GM18498 (cell line): Measurements from ENCODE around the gene TBC1D23.
A peak's percentile ranks its signal among the peaks of the same experiment; 100 is the strongest.
"Not testable (repeated sequence)": the region's sequence is repeated elsewhere in the genome, so short reads cannot be mapped to it uniquely, and the experiment has no call there.

Source experiments
- ATAC-seq: cut with Tn5 transposase; IDR thresholded peaks from one replicate; pipeline ENCODE4 v1.9.1; 2021; ENCODE audit warnings: mild to moderate bottlenecking, moderate library complexity; ENCODE audit not compliant: unreplicated experiment

TBC1D23 gene

DNA sequence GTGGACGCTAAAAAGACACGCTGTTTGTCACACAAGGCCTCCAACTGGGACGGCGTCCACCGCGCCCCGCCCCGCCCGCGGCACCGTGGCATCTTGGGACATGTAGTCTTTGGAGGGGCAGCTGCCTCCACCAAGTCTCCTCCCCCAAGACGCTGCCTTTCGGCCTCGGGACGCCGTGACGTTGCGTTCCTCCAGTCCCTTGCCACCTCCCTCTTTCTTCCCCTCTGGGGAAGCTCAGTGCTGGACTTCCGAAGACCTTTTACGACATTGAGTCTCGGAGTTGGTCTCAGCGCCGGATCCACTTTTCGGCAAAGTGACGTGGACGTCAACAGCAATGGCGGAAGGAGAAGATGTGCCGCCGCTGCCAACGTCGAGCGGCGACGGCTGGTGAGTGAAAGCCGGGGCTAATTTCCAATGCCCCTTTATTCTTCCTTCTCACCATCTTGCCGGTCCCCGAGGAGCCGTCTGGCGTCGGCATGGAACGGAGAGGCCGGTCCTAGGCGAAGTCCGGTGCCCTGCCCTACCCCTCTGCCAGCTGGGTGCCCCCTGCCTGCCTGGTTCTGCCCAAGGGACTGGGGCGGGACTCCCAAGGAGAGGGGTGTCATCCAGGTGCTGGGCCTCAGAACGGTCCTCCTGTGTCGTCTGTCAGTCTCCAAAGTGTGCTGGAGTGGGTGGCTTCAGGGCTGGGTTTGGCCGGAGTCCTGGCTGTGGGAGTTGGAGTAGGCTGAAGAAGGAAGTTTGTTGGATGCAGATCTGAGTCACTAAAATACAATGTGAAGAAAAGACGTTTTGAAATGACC, at the start of gene TBC1D23:
TBC1D23 (plus strand) TSS at position 308 of the 800 bp plus-strand sequence; CDS start at position 335, 27 bp downstream.
- ATAC-seq = peak; percentile 100

DNA sequence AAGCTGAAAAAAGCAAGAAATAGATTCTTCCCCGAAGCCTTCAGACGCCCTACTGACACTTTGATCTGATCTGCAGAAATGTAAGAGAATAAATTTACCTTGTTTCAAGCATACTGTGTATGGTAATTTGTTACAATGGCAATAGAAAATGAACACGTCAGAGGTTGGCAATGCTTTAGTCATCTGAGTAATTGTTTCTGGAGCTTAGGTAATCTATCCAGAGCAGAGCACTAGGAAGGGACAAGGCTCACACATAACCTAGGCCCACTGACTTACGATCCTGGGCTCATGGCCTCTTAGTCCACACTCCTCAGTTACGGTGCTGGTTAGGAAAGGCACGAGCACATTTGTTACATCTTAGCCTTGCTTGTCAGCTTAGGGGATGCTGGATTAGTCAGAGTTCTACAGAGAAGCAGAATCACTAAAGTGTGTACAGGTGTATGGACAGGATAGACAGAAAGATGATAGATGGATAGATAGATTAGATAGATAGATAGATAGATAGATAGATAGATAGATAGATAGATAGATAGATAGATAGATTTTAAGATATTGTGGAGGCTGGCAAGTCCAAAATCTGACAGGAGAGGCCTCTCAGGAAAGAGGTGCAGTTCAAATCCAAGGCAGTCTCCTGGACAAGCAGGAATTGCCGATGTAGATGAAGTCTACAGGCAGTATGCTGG, 46.8 kb upstream of the TBC1D23 start:
- ATAC-seq = no peak

DNA sequence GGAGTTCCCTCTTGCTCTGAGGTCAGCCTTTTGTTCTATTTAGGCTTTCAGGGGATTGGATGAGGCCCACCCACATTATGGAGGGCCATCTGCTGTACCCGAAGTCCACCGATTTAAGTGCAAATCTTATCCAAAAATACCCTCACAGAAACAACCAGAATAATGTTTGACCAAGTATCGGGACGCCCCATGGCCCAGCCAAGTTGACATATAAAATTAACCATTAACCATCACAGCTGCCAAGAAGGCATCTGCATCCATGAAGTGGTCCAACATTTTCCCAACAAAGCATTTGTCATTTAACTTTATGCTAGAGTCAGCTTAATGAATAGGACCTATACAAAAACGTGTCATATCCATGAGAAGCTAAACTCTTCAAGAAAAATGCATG, 46.2 kb upstream of the TBC1D23 start:
- no peak for ATAC-seq

DNA sequence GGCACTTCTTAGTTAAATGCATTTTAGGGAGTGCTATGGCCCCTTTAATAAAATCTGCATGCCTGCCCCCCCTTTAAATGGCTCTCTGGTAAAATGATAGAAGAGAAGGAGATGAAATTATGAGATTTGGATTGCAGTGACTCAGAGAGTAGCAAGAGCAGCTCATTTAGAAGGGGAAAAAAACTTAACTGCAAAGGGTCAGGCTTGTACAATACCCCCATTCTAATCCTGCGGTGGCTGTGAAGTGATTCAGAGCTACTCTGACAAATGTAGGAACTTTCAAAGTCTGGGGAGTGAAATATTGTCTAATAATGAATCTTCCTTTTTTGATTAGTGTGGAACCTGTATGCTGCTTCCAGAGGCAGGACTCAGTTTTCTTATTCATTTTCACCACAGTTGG, 44.1 kb upstream of the TBC1D23 start:
- ATAC-seq = no peak

DNA sequence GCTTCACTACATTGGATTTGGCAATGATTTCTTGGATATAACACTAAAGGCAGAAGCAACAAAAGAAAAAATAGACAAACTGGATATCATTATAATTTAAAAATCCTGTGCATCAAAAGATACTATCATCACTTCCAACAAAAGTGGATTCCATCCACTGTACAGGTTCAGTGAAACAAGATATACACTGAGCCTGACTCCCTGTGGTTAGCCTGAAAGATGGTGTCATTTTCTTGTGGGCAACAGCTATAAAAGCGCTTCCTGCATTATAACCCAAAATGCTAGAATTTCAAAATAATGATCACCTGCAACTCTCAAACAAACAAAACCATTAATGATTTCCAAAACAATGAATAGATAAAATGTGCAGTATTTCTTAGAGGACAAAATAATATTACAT, 39.6 kb upstream of the TBC1D23 start:
- ATAC-seq = no peak

DNA sequence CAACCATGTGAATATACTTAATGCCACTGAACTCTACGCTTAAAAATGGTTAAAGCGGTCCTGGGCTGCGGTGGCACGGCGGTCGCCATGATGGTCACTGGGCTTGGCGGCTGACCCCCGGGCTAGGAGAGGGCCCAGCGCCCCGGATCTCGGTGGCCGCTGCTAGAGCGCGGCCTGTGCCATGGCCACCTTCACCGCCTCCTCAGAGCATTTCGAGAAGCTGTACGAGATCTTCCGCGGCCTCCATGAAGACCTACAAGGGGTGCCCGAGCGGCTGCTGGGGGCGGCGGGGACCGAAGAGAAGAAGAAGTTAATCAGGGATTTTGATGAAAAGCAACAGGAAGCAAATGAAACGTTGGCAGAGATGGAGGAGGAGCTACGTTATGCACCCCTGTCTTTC, 35.6 kb upstream of the TBC1D23 start:
- no peak for ATAC-seq

DNA sequence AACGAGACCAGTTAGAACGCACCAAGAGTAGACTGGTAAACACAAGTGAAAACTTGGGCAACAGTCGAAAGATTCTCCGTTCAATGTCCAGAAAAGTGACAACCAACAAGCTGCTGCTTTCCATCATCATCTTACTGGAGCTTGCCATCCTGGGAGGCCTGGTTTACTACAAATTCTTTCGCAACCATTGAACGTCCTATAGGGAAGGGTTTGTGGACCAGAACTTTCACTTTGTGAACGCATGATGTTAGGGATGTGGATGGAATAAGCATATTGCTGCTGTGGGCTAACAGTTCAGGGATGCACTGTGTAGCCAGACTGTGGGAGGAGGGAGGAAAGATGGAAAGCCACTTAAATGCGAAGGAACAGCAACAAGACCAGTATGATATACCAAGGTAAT, 34.9 kb upstream of the TBC1D23 start:
- ATAC-seq = no peak

DNA sequence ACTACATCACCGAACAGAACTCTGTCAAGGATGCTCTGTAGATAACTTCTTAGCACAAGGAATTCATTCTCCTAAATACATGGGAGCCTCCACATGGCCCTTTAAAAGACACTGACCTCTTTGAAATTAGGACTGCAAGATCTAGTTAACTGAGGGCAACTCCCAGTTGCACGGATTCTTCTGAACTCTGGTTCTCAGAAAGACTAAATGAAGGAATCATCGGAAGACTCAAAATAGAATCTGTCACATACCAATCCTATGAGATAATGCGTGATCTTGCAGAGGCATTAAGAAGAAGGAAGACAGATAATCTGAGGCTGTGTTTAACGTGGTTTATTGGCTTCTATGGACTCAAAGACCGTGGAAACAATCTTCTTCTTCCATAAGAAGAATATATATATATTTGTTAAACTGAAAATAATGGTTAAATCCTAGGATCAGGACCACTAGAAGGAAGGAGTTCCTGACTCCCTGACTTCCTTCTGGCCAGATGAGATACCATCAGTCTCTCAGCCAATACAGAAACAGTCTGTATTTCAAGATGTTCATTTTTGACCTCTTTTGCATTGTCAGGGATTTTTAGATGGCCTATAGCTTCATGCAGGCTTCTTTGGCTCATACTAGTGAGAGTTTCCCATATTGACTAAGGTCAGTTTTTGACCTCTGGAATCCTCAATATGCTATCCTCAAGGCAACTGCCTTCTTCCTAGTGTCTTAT, 33.9 kb upstream of the TBC1D23 start:
- ATAC-seq = no peak

DNA sequence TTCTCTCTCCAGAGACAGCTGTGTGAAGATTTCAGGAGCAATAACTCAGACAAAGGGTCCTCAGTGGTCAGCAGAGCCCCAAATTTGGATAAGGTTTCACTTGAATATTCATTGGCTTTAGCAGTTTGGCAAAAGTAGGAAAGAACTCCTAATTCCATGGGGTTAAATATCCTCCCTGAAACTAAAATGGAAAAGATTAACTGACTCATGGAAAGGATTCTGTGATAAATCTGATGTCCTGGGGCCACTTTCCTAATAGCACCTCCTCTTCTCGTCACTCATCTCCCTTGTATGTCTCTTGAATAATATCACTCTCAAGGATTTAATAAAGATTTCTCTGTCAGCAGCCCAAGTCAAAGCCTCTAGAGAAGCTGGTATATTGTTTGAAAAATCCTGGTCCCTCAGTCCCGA, 33.3 kb upstream of the TBC1D23 start:
- ATAC-seq = no peak

DNA sequence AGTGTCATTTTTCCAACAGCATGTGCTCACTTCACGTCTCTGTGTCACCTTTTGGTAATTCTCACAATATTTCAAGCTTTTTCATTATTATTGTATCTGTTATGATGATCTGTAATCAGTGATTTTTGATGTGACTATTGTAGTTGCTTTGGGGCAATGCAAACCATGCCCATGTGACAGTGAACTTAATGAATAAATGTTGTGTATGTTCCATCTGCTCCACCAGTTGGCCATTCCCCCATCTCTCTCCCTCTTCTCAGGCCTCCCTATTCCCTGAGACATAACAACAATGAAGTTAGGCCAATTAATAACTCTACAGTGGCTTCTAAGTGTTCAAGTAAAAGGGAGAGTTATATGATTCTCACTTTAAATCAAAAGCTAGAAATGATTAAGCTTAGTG, 32.5 kb upstream of the TBC1D23 start:
- ATAC-seq = no peak

DNA sequence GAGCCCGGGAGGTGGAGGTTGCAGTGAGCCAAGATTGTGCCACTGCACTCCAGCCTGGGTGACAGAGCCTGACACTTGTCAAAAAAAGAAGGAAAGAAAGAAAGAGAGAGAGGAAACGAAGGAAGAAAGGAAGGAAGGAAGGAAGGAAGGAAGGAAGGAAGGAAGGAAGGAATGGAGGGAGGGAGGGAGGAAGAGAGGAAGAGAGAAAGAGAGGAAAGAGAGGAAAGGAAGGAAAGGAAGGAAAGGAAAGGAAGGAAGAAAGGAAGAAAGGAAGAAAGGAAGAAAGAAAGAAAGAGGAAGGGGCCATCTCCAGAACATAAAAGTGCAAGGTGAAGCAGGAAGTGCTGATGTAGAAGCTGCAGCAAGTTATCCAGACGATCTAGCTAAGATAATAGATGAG, 31.6 kb upstream of the TBC1D23 start:
- ATAC-seq = not testable (repeated sequence)

DNA sequence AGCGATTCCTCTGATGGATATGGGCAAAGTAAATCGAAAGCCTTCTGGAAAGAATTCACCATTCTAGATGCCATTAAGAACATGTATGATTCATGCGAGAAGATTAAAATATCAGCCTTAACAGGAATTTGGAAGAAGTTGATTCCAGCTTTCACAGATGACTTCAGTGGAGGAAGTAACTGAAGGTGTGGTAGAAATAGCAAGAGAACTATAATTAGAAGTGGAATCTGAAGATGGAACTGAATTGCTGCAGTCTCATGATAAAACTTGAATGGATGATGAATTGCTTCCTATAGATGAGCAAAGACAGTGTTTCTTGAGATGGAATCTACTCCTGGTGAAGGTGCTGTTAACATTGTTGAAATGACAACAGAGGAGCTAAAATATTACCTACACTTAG, 30.1 kb upstream of the TBC1D23 start:
- ATAC-seq = no peak

DNA sequence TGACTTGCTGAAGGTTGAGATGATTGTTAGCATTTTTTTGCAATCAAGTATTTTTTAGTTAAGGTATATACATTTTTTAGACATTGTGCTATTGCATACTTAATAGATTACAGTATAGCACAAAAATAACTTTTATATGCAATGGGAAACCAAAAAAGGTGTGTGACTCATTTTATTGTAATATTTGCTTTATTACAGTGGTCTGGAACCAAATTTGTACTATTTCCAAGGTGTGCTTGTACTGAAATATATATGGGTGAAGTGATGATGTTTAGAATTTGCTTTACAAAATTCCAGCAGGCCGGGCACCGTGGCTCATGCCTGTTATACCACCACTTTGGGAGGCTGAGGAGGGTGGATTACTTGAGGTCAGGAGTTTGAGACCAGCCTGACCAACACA, 29.1 kb upstream of the TBC1D23 start:
- ATAC-seq = no peak

DNA sequence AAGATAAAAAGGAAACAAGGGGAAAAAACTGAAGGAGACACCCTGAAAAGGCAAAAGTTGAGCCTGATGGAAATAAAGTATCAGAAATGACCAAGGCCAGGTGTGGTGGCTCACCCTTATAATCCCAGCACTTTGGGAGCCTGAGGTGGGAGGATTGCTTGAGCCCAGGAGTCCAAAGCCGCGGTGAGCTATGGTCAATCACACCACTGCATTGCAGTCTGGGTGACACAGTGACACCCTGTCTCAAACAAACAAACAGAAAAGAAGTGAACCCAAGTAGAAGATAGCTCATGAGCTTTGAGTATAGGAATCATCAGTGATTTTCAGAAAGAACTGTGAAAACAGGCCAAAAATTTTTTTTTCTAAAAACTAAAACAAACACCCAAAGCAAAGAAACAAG, 26.4 kb upstream of the TBC1D23 start:
- ATAC-seq = no peak

DNA sequence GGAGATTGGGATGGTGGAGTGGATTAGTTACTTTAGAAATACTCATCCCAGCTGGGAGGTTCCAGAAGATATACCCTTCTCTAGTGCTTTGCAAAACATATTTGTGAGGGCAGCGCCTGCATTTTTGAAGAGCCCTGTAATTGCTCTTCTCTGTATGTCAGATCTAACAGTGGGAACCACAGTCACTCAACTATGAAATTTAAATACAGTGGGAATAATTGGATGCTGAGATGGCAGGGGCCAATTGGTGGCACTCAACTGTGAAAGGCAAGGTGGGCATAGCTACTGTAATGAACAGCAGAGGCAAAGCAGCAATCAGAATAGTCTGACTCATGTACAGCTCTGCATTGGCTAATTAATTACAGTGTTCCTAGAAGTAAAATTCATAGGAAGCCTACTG, 22.2 kb upstream of the TBC1D23 start:
- no peak for ATAC-seq

DNA sequence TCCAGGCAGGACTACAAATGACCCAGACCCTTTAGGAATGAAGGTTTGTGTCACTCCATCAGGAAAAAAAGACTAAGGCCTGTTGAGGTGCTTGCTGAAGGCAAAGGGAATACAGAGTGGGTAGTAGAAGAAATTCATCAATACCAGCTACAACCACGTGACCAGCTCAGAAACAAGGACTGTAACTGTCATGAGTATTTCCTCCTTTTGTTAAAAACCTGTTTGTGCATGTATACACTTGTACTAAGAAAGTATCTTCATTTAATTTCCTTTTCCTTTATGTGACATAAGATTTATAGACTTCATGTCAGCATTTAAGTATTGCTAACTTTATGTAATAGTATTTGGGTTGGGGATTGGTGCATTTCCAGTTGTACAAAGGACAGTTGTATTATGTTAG, 18.3 kb upstream of the TBC1D23 start:
- ATAC-seq = not testable (repeated sequence)

DNA sequence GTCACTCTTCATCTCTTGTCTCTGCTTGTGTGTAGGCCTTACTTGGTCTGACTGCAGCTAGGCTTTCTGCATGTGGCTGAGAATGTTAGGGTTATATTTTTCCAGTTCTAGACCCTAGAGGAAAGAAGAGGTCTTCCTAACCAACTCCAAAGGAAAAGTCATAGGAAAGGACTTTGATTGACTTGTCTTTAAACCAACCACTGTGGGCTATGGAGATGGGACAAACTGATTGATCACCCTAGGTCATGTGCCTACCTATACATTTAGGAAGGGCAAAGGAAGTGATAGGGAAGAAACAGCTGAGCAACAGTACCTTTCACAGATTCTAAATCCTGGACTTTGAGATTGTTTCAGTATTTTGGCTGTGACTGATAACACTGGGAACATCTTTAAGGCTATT, 16.5 kb upstream of the TBC1D23 start:
- ATAC-seq = no peak

DNA sequence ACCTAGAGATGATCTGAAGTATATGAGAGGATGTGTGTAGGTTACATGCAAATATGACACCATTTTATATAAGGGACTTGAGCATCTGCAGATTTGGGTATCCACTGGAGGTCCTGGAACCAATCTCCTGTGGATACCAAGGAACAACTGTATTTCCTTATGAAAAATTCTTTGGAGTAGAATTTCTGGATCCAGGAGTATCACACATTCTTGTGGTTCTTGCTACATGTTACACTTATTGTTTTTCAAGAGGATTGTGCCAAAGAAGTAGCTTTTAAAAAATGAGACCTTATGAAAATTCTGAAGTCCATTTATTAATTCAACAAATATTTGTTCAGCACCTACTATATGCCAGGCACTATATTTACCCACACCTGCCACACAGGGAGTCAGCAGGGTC, 15.7 kb upstream of the TBC1D23 start:
- ATAC-seq = no peak

DNA sequence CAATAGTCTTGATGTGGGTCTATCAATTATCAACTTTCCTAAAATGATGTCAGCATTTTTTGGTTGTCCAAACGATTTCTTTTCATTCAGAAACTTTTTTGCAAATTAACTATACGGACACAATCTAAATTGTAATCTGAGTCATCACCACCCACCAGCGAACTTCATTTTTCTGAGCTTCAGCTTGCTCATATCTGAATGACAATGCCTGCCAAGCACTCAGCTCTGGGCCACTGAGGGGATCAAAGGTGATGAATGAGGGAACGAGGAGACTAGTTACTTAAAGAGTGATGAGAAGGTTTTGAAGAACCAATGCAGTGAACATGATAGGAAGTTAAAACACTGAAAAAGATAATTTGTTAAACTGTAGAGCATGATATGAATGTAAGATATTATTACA, 14.9 kb upstream of the TBC1D23 start:
- no peak for ATAC-seq

DNA sequence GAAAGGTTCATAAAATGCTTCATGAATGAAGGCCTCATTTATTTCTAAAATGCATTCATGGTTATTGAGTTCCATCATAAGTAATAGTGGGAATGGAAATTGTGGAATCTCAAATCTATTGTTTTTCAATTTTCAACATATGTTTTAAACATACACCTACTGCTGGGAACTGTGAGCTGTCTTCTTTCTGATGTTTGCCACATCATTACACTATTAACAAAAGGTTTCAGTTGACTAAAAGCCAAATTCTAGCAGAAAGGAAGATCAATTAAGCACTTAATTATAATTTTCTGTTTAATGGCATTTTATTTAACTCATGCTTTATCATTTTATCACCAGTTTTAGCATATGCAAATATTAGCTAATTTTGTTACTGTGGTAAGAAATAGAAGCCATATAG, 13.8 kb upstream of the TBC1D23 start:
- ATAC-seq = no peak

DNA sequence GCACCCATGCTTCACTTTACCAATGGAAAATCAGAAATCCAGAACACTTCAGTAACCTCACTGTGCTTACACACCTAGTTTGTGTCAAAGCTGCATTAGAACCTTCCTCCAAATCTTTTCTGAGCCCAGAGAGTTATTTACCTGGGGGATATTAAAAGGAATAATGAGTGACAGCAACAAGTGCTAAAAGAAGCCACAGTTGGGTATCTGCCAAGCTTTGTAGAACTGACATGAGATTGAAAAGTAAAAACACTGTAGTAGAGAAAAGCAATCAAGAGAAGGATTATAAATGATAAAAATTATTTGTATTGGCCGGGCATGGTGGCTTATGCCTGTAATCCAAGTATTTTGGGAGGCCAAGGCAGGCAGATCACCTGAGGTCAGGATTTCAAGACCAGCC, 8.8 kb upstream of the TBC1D23 start:
- ATAC-seq = no peak
